Islet of Langerhans (tissue), 1 donor: ENCODE data around the gene NFATC2IP.
"Not testable (repeated sequence)": the region's sequence is repeated elsewhere in the genome, so short reads cannot be mapped to it uniquely, and the experiment has no call there.

Source experiments
- FAIRE-seq: peaks from one replicate; lab custom pipeline; 2011; peaks lifted over from hg19 to GRCh38; lab: Jason Lieb, UNC

Gene NFATC2IP

DNA sequence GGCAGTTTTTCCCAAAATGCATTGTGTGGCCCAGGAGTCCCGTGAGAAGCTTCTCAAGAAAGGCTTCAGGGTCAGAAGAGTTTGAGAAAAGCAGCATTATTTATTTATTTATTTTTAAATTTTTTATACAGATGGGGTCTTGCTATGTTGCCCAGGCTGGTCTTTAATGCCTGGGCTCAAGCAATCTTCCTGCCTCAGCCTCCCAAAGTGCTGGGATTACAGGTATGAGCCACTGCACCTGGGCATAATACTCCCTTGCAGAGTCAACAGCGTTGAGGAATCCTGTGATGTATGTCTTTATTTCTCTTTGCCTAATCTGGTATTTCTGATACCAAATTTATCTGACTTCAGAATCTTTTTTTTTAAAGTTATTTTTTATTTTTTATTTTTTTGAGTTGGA is 49.3 kb downstream of the NFATC2IP start:
- FAIRE-seq = no peak

DNA sequence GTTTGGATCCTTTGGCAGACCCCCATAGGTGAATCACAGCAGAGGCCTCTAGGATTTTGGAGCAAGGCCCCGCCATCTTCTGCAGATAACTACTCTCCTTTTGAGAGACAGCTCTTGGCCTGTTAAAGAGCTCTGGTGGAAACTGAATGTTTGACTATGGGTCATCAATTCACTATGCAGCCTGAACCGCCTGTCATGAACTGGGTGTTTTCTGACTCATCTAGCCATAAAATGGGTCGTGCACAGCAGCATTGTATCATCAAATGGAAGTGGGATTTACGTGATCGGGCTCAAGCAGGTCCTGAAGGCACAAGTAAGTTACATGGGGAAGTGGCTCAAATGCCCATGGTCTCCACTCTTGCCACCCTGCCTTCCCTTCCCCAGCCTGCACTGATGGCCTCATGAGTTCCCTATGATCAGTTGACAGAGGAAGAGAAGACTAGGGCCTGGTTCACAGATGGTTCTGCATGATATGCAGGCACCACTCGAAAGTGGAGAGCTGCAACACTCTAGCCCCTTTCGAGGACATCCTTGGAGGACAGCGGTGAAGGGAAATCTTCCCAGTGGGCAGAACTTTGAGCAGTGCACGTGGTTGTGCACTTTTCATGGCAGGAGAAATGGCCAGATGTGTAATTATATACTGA is 53.9 kb downstream of the NFATC2IP start:
- FAIRE-seq = not testable (repeated sequence)

DNA sequence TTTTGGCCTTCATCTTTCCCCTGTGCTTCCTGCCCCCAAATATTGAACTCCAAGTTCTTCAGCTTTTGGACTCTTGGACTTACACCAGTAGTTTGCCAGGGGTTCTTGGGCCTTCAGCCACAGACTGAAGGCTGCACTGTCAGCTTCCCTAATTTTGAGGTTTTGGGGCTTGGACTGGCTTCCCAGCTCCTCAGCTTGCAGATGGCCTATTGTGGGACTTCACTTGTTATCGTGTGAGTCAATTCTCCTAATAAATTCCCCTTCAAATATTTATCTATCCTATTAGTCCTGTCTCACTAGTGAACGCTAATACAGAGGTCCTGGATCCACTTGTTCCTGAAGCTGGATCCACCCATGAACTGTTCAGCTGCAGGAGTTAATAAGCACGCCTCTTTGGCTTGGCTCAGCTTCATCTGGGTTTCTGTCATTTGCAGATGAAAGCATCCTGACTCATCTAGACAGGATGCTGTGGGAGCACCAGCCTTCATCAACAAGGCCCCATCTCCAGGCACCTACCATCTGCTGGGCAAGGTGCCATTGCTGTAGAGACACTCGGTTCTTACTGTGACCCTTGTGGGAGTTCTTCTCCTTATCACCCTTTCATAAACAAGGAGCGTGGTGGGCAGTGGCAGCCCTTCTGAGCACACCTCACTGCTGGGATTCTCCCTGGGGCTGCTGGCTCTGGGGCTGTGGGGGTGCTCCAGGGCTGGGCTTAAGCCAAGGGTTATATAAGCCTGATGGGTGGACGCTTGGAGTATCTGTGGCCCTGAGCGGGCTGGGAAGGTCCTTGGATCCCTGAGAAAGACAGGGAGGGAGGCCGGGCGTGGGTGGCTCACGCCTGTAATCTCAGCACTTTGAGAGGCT is 57.2 kb downstream of the NFATC2IP start:
- FAIRE-seq = no peak

DNA sequence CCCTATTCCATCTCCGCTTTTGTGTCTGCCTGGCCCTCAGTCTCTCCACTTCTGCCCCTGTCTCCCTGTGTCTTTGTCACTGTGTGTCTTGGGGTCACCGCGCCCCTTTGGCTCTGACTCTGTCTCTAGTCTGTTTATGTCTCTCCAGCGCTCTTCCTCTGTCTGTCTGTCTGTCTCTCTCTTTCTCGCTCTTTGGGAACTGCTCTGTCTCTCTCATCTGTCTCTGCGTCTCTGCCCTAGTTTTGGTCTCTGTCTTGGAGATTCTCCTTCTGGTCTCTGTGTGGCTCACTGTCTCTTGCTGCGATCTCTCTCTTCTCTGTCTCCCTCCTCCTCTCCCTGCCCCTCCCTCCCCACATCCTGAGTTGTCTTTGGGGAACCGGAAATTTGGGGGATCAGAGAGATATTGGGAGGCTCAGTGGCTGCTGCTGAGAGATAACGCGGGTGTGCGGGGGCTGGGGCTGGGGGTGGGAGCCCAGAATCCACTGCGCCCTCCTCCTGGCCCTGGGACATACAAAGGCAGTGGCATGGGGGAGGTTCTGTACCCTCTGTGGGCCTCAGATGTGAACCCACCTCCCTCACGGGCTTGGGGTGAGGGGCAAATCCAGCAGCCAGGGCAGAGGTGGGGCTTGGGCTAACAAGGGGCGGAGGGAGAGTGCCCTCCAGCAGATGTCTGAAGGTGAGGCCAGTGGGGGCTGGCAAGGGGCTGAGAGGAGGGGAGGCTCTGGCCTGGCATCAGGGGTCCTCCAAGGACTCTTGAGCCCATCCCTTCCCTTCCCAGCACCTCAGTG is 58.5 kb downstream of the NFATC2IP start:
- FAIRE-seq = no peak

DNA sequence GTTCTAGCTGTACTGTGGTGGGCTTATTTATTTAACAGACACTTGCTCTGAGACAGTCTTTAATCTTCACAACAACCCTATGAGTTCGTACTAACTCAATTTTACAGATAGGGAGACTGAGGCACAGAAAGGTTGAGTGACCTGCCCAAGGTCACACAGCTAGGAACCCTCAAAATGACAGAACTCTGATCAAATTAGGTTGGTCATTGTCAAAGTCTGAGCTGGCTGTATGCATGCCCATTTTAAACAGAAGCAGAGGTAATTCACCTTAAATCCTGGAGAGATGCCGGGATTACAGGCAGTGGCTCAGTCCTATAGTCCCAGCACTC is 59.1 kb downstream of the NFATC2IP start:
- no peak for FAIRE-seq

DNA sequence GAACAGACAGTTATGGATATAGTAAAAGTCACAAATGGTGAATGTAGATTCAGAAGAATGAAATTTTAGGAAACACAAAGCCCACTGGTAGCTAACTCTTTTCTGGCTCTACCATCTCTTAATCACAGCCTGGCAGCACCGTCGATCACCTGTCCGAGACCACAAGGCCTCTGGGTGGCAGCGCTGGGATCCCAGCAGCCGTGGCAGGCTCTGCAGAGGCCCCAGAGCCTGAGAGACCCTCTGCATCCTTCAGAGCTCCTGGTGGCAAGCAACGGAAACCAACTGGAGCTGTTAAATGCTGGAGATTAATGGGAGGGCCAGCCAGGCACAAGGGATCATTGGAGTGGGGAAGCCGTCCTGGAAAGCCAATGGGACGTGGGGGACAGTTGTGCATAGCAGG is 60.4 kb downstream of the NFATC2IP start:
- no peak for FAIRE-seq

DNA sequence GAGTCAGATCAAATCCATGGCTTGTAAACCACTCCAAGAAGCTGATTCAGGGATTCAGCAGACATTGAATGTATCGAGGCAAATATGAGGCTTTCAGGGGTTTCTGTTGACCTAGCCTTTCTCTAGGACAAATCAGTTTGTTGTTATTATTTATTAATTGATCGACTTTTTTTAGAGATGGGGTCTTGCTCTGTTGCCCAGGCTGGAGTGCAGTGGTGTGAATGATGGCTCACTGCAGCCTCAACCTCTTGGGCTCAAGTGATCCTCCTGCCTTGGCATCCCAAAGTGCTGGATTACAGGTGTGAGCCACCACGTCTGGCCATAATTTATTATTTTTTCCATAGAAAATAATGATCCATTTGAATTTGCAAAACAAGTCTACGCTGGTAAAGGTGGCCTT is 61.1 kb downstream of the NFATC2IP start:
- FAIRE-seq = no peak

DNA sequence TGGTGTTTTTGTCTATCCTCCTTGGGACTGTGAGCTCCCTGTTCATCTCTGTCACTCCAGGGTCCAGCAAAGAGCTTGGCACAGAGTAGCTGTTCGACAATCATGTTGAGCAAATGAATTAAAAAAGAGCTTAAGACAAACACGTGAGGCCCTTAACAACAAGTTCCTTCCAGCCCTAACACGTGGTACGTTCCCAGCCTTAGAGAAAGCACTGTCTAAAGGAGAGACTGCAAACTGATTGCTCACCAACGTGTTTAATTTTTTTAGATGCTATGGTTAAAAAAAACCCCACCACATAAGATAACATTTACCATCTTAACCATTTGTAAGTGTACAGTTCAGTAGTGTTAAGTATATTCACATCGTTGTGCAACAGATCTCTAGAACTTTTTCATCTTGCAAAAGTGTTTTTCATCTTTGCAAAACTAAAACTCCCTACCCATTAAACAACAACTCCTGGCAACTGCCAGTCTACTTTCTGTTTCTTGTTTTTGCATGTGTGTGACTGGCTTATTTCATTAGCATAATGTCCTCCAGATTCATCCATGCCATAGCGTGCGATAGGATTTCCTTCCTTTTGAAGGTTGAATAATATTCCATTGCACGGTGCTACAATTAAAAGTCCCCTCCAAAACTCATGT is 62.3 kb downstream of the NFATC2IP start:
- FAIRE-seq = no peak

DNA sequence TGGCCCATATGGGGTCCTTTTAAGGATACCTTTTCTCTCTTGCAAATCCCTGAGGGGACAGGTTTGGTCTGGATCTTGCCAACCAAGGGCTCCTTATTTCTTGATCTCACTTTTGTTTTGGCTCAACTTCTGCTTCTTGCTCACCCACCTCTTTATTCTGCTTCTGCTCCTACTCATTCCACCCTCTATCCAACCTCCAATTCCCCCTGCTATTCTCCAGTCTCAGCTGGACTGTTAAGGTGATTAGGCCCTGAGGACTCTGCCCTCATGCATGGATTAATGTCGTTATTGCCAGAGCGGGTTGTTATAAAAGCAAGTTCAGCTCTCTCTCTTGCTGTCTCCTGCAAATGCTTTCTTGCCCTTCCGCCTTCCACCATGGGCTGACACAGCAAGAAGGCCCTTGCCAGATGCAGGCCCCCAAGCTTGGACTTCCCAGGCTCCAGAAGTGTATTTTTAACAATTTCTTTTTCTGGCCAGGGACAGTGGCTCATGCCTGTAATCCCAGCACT is 63.9 kb downstream of the NFATC2IP start:
- no peak for FAIRE-seq
